Measurements from ENCODE around the gene GPS1. TPM values are rescaled to one million over a fixed set of nuclear protein-coding genes. Genes with fewer than 3 reads are reported as not detected.
A peak's percentile ranks its signal among the peaks of the same experiment; 100 is the strongest.

The GPS1 gene
- total RNA-seq, 3 donors from 2014 or later (not counting 1 experiment from before 2014, with no cell fraction given): 78.9 to 87.6 (median 85.3) TPM

GRCh38 chr17:82034371-82035011 is 17.2 kb upstream of the GPS1 start:
- Histone ChIP-seq H3K4me3 (ENCODE audit: low read length) (no peak overlapping the region), H3K27ac (ENCODE audit: low read length) (no peak overlapping the region), H3K27me3 (ENCODE audit: control insufficient read depth, insufficient read depth, low read length) (peaks cover 6% of the 10 kb centered on the region), H3K4me1 (ENCODE audit: control insufficient read depth, insufficient read depth, low read length) (peaks cover 42% of the 10 kb centered on the region), H3K36me3 (ENCODE audit: control insufficient read depth, insufficient read depth, low read length) (no peaks in the 10 kb centered on the region), H3K9me3 (ENCODE audit: control insufficient read depth, insufficient read depth, low read length) (no peaks in the 10 kb centered on the region)
- no peaks in the 10 kb centered on the region for H3K9me3 Mint-ChIP-seq
- ATAC-seq (no peak), DNase-seq (no peak)
- H3K27ac Mint-ChIP-seq: no peak overlapping the region
- intact Hi-C loops (cut with micrococcal nuclease): loop anchor here (5.0 kb wide), 1 partner anchor 72 kb away; the partner anchor contains the start of gene NOTUM
- no peaks in the 10 kb centered on the region for H3K36me3 Mint-ChIP-seq
- H3K4me1 Mint-ChIP-seq: peaks cover 7 to 31% of the 10 kb centered on the region in 2 donors
- 95% methylated on average over 23 of the region's 23 CpGs for WGBS (ENCODE audit: insufficient coverage)
- TF ChIP-seq, protein P1, sequence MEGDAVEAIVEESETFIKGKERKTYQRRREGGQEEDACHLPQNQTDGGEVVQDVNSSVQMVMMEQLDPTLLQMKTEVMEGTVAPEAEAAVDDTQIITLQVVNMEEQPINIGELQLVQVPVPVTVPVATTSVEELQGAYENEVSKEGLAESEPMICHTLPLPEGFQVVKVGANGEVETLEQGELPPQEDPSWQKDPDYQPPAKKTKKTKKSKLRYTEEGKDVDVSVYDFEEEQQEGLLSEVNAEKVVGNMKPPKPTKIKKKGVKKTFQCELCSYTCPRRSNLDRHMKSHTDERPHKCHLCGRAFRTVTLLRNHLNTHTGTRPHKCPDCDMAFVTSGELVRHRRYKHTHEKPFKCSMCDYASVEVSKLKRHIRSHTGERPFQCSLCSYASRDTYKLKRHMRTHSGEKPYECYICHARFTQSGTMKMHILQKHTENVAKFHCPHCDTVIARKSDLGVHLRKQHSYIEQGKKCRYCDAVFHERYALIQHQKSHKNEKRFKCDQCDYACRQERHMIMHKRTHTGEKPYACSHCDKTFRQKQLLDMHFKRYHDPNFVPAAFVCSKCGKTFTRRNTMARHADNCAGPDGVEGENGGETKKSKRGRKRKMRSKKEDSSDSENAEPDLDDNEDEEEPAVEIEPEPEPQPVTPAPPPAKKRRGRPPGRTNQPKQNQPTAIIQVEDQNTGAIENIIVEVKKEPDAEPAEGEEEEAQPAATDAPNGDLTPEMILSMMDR (IDR thresholded peaks at IDR 0.05): no peak
- peak overlapping the region; percentile 57 for H3K4me3 Mint-ChIP-seq
- H3K27me3 Mint-ChIP-seq (ENCODE audit: low read depth in 2 of 2): peaks cover 0 to 6% of the 10 kb centered on the region in 2 donors

- Histone ChIP-seq H3K27ac (ENCODE audit: low read length) (no peak overlapping the region), H3K27me3 (ENCODE audit: control insufficient read depth, insufficient read depth, low read length) (peaks cover 2% of the 10 kb centered on the region), H3K4me1 (ENCODE audit: control insufficient read depth, insufficient read depth, low read length) (peaks cover 32% of the 10 kb centered on the region), H3K9me3 (ENCODE audit: control insufficient read depth, insufficient read depth, low read length) (no peaks in the 10 kb centered on the region), H3K36me3 (ENCODE audit: control insufficient read depth, insufficient read depth, low read length) (no peaks in the 10 kb centered on the region), H3K4me3 (ENCODE audit: low read length) (no peak overlapping the region)
- TF ChIP-seq, protein P1 (IDR thresholded peaks at IDR 0.05): no peak
- Mint-ChIP-seq H3K27ac (no peak overlapping the region), H3K4me3 (peak overlapping the region; percentile 57), H3K4me1 (peaks cover 7 to 24% of the 10 kb centered on the region in 2 donors), H3K36me3 (no peaks in the 10 kb centered on the region), H3K9me3 (no peaks in the 10 kb centered on the region), H3K27me3 (ENCODE audit: low read depth in 2 of 2) (peaks cover 0 to 1% of the 10 kb centered on the region in 2 donors)
- DNase-seq (no peak), ATAC-seq (no peak)
- intact Hi-C loops (cut with micrococcal nuclease): loop anchor here (5.0 kb wide), 1 partner anchor 73 kb away; the partner anchor contains the start of gene NOTUM
- WGBS (ENCODE audit: insufficient coverage): 98% methylated on average over 8 of the region's 8 CpGs
Measured at GRCh38 chr17:82035488-82035887, 16.2 kb upstream of the GPS1 start.

DNA sequence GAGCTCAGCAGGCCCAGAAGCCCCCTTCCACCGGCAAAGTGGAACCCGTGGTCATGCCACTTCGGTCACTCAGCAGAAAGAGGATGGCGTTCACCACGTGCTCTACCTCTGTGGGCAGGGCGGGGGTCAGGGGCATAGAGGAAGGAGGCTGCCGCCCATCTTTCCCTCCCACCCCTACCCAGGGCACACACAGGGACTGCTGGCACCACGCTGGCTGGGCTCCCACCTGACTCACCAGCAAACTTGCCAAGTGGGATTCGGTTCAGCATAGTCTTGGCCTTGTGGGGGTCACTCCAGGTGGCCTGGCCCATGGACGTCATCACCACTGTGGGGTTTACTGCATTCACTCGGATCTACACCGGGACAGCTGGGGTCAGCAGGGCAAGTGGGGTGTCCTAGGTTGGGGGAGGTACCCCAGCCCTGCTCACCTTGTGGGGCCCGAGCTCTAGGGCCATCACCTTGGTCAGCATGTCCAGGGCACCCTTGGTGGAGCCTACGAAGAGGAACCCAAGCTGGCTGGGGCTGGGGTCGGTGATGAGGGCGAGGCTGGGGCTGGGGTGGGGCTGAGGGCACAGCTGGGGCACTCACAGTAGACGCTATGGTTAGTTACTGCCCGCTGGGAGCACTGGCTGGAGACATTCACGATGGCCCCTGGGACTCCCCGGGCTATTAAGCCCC is 15.6 kb upstream of the GPS1 start:
- WGBS (ENCODE audit: insufficient coverage): 91% methylated on average over 20 of the region's 20 CpGs
- no peaks in the 10 kb centered on the region for H3K9me3 Mint-ChIP-seq
- peaks cover 7 to 22% of the 10 kb centered on the region in 2 donors for H3K4me1 Mint-ChIP-seq
- no peak for DNase-seq
- intact Hi-C loops (cut with micrococcal nuclease): loop anchor here (5.0 kb wide), 1 partner anchor 74 kb away; the partner anchor contains the start of gene NOTUM
- peak overlapping the region; percentile 94 for H3K4me3 Mint-ChIP-seq
- Histone ChIP-seq H3K27ac (ENCODE audit: low read length) (no peak overlapping the region), H3K27me3 (ENCODE audit: control insufficient read depth, insufficient read depth, low read length) (peaks cover 2% of the 10 kb centered on the region), H3K9me3 (ENCODE audit: control insufficient read depth, insufficient read depth, low read length) (no peaks in the 10 kb centered on the region), H3K36me3 (ENCODE audit: control insufficient read depth, insufficient read depth, low read length) (no peaks in the 10 kb centered on the region), H3K4me3 (ENCODE audit: low read length) (no peak overlapping the region), H3K4me1 (ENCODE audit: control insufficient read depth, insufficient read depth, low read length) (peaks cover 26% of the 10 kb centered on the region)
- no peaks in the 10 kb centered on the region for H3K27me3 Mint-ChIP-seq (ENCODE audit: low read depth in 2 of 2)
- ATAC-seq: no peak
- TF ChIP-seq, protein P1 (IDR thresholded peaks at IDR 0.05): no peak
- no peak overlapping the region for H3K27ac Mint-ChIP-seq
- H3K36me3 Mint-ChIP-seq: no peaks in the 10 kb centered on the region
